Measurements from ENCODE around the gene IL15.
"Not testable (repeated sequence)": the region's sequence is repeated elsewhere in the genome, so short reads cannot be mapped to it uniquely, and the experiment has no call there.

The IL15 gene

GRCh38 chr4:141636082-141636770 is at the start of gene IL15:
Gene IL15 (plus strand): TSS chr4:141636583. CDS start chr4:141719465, 82,882 bp downstream.
- Histone ChIP-seq H3K9ac (no peak within 1 kb of the TSS), H3K4me1 (no peaks in the 10 kb centered on the region), H3K27ac (peak within 1 kb of the TSS; percentile 4), H3K79me2 (no peaks in the 10 kb centered on the region), H3K4me2 (ENCODE audit: low read length) (peak within 1 kb of the TSS; percentile 94), H3K36me3 (ENCODE audit: control insufficient read depth, insufficient read depth, low read length) (no peaks in the 10 kb centered on the region), H3K9me3 (ENCODE audit: control insufficient read depth, low read length) (no peaks in the 10 kb centered on the region), H3K27me3 (ENCODE audit: control insufficient read depth, insufficient read depth, low read length) (no peaks in the 10 kb centered on the region), H3K4me3 (ENCODE audit: low read depth, low read length) (peak within 1 kb of the TSS; percentile 87), H2AFZ (peak within 1 kb of the TSS; percentile 78)
- no peak for TF ChIP-seq CTCF (IDR thresholded peaks at IDR 0.05)

GRCh38 chr4:141587897-141588296 is 48.5 kb upstream of the IL15 start:
- Histone ChIP-seq H3K4me3 (ENCODE audit: low read depth, low read length) (no peak overlapping the region), H3K27me3 (ENCODE audit: control insufficient read depth, insufficient read depth, low read length) (no peaks in the 10 kb centered on the region), H3K36me3 (ENCODE audit: control insufficient read depth, insufficient read depth, low read length) (no peaks in the 10 kb centered on the region), H3K9me3 (ENCODE audit: control insufficient read depth, low read length) (no peaks in the 10 kb centered on the region), H3K4me1 (no peaks in the 10 kb centered on the region), H3K4me2 (ENCODE audit: low read length) (no peak overlapping the region), H3K79me2 (no peaks in the 10 kb centered on the region), H2AFZ (no peak overlapping the region), H3K9ac (no peak overlapping the region), H3K27ac (no peak overlapping the region)
- TF ChIP-seq CTCF (IDR thresholded peaks at IDR 0.05): no peak

GRCh38 chr4:141595531-141595930 is 40.9 kb upstream of the IL15 start:
- Histone ChIP-seq H3K27me3 (ENCODE audit: control insufficient read depth, insufficient read depth, low read length) (no peaks in the 10 kb centered on the region), H3K9ac (no peak overlapping the region), H3K4me1 (no peaks in the 10 kb centered on the region), H3K36me3 (ENCODE audit: control insufficient read depth, insufficient read depth, low read length) (no peaks in the 10 kb centered on the region), H3K4me2 (ENCODE audit: low read length) (no peak overlapping the region), H3K9me3 (ENCODE audit: control insufficient read depth, low read length) (no peaks in the 10 kb centered on the region), H3K4me3 (ENCODE audit: low read depth, low read length) (no peak overlapping the region), H2AFZ (no peak overlapping the region), H3K27ac (no peak overlapping the region), H3K79me2 (no peaks in the 10 kb centered on the region)
- no peak for TF ChIP-seq CTCF (IDR thresholded peaks at IDR 0.05)

GRCh38 chr4:141599853-141600252 is 36.5 kb upstream of the IL15 start:
- Histone ChIP-seq H3K4me2 (ENCODE audit: low read length) (no peak overlapping the region), H3K9ac (no peak overlapping the region), H3K4me3 (ENCODE audit: low read depth, low read length) (no peak overlapping the region), H3K27me3 (ENCODE audit: control insufficient read depth, insufficient read depth, low read length) (no peaks in the 10 kb centered on the region), H3K79me2 (no peaks in the 10 kb centered on the region), H2AFZ (no peak overlapping the region), H3K9me3 (ENCODE audit: control insufficient read depth, low read length) (no peaks in the 10 kb centered on the region), H3K27ac (no peak overlapping the region), H3K4me1 (no peaks in the 10 kb centered on the region), H3K36me3 (ENCODE audit: control insufficient read depth, insufficient read depth, low read length) (no peaks in the 10 kb centered on the region)
- TF ChIP-seq CTCF (IDR thresholded peaks at IDR 0.05): no peak

GRCh38 chr4:141604683-141605082 is 31.7 kb upstream of the IL15 start:
- H3K27ac ChIP-seq; H3K27me3 ChIP-seq (ENCODE audit: control insufficient read depth, insufficient read depth, low read length); H3K9ac ChIP-seq; H3K36me3 ChIP-seq (ENCODE audit: control insufficient read depth, insufficient read depth, low read length); H3K4me3 ChIP-seq (ENCODE audit: low read depth, low read length); H3K4me2 ChIP-seq (ENCODE audit: low read length); H3K9me3 ChIP-seq (ENCODE audit: control insufficient read depth, low read length); H3K4me1 ChIP-seq; H2AFZ ChIP-seq; H3K79me2 ChIP-seq: not testable (repeated sequence)
